ENCODE measurements around the gene CPN2. TPM values are rescaled to one million over a fixed set of nuclear protein-coding genes. Genes with fewer than 3 reads are reported as not detected.

Gene CPN2
- polyA plus RNA-seq, 4 donors: 0.18 to 1.00 (median 0.72) TPM

GRCh38 chr3:194300936-194301335 is 50.2 kb downstream of the CPN2 start:
- no peak for DNase-seq (ENCODE audit: low read depth in 4 of 4, low spot score in 3 of 4)

DNA sequence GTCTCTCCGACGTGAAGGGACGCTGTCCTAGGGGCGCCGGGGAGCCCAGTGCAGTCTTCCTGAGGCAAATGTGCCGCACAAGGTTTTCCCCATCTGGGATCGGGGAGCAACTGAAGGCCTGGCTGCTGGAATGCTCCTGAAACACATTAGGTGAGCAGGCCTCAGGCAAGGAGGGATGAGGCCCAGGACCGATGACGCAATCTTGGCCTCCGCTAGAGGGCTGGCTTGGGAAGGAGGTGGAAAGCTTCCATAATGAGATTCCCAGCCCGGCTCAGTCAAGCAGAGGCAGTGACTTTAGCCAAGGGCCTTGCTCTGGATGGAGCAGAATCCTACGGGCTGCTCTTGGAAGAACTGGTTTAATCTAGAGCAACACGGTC is 50.8 kb downstream of the CPN2 start:
- DNase-seq (ENCODE audit: low read depth in 4 of 4, low spot score in 3 of 4): no peak

DNA sequence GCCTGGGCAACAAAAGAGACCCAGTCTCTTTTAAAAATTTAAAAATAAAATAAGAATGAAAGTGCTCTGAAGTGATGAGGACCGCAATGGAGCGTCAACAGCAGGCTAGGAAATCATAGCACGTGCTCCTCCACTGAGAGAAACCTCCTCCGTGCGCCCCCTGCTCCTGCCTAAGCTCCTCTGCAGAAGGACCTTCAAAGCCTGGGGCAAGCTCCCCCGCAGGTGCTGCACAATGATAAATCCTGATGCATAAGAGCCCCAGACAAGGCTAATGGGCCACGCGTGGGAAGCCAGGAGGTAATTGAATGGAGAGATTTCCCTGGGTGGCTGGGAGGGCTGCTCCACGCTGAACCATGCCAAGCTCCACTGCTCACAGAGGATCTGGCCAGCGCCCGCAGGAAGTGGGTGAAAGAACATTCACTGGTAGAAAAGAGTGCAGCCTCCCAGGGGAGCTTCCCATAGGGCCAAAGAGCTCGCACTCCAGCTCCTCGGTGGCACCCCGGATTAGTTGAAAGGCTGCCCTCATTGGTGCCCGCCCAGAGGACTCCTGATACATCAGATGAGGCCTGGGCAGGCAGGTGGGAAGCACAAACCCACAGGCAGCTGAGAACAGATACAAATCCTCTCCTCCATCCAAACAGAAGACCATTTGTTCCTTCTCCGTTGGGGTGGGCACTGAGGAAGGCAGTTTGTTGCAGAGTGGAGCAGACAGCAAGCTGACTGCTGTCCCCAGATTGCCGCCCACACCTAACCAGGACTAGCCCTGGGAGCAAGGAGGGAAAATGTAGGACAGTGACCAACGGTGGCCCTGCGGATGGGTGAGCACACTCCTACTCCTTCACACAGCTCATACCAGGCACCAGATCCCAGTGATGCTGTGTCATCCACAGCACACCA is 52.5 kb downstream of the CPN2 start:
- no peak for DNase-seq (ENCODE audit: low read depth in 4 of 4, low spot score in 3 of 4)

- no peak for DNase-seq (ENCODE audit: low read depth in 4 of 4, low spot score in 3 of 4)
Measured at GRCh38 chr3:194296454-194297263, 54.5 kb downstream of the CPN2 start.

DNA sequence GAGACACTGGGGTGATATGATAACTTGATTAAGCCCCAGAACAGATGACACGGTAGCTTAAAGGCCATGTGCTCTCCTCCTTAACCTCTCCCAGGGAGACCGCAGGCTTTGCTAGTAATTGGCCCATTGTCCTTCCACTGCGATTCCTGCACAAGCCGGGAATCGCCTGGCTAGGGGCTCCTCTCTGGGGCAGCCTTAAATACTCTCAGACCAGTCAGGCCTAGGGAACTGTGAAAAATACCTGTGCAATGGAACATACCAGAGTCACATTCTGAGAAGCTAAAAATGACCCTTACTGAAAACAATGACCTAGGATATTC is 56.3 kb downstream of the CPN2 start:
- DNase-seq (ENCODE audit: low read depth in 4 of 4, low spot score in 3 of 4): no peak

- DNase-seq (ENCODE audit: low read depth in 4 of 4, low spot score in 3 of 4): no peak
Measured at GRCh38 chr3:194294199-194294894, 56.8 kb downstream of the CPN2 start.

- no peak for DNase-seq (ENCODE audit: low read depth in 4 of 4, low spot score in 3 of 4)
Measured at GRCh38 chr3:194293546-194294198, 57.5 kb downstream of the CPN2 start.

DNA sequence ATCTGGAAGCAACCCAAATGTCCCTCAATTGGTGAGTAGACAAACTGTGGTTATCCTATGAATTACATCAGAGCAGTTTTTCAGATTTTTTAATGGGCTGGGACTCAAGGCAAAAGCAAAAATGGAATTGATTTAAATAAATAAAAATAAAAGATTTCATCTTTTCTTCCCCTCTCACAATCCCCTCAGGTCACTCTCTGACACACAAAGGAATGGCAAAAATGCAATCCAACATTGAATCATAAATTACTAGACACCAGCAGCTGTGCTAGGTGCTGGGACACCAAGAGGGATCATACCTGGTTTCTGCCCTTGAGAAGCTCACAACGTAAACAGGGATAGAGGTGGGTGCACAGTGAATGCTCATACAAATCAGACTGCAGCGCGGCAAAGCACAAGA is 58.8 kb downstream of the CPN2 start:
- DNase-seq (ENCODE audit: low read depth in 4 of 4, low spot score in 3 of 4): no peak

Other genes starting within 250 kb of the CPN2 start
- gene HES1, start 215.2 kb downstream of the CPN2 start, polyA plus RNA-seq (ENCODE audit: insufficient read length in 4 of 4): 10 to 100 TPM; 84.1 to 98.7 (median 96.0) TPM
- under 1 TPM in 2 of 4 donors, not detected in 2; 0.06 to 0.10 TPM for gene LRRC15, start 18.4 kb upstream of the CPN2 start, polyA plus RNA-seq (ENCODE audit: insufficient read length in 4 of 4)
- gene GP5, start 47.9 kb upstream of the CPN2 start, polyA plus RNA-seq (ENCODE audit: insufficient read length in 4 of 4): under 1 TPM; 0.40 to 0.91 (median 0.73) TPM
- gene ATP13A3, start 135.7 kb upstream of the CPN2 start, polyA plus RNA-seq (ENCODE audit: insufficient read length in 4 of 4): 100 to 1,000 TPM in 3 of 4 donors, 10 to 100 TPM in 1; 97.7 to 120 (median 117) TPM

Data from right renal pelvis (tissue), 4 donors.